Activated CD4-positive, alpha-beta T cell treated with anti-CD3 and anti-CD28 coated beads, Interleukin-2, amount 50 U/mL, for 16 hours (primary cell): ENCODE measurements around the gene SKIL.

Experiments used
- DNase-seq: peaks from one replicate; pipeline ENCODE4 v3.0.0-alpha.2; 2020

The SKIL gene

DNA sequence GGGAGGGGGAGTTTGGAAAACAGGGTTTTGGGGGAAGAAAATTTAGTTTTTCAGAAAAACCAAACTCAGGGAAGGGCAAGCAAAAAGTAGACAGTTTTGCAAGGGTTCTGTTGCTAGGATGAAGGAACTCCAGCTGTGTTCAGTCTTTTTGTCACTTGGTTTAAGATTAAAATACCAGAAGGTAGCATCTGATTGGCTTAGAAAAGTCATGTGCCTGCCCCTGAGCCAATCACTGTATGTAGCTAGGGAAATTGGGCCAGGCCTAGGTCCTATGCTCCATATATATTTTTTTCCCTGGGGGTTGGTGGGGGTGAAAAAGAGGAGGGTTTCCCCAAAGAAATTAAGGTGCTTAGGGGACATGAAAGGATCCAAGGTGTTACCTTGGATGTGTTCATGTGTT lies 85.4 kb downstream of the SKIL start:
- no peak for DNase-seq

- no peak for DNase-seq
Measured at GRCh38 chr3:170443457-170443856, 85.9 kb downstream of the SKIL start.
